ENCODE results near the gene ADARB1.
"Not testable (repeated sequence)": the region's sequence is repeated elsewhere in the genome, so short reads cannot be mapped to it uniquely, and the experiment has no call there.

The ADARB1 gene, protein sequence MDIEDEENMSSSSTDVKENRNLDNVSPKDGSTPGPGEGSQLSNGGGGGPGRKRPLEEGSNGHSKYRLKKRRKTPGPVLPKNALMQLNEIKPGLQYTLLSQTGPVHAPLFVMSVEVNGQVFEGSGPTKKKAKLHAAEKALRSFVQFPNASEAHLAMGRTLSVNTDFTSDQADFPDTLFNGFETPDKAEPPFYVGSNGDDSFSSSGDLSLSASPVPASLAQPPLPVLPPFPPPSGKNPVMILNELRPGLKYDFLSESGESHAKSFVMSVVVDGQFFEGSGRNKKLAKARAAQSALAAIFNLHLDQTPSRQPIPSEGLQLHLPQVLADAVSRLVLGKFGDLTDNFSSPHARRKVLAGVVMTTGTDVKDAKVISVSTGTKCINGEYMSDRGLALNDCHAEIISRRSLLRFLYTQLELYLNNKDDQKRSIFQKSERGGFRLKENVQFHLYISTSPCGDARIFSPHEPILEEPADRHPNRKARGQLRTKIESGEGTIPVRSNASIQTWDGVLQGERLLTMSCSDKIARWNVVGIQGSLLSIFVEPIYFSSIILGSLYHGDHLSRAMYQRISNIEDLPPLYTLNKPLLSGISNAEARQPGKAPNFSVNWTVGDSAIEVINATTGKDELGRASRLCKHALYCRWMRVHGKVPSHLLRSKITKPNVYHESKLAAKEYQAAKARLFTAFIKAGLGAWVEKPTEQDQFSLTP

DNA sequence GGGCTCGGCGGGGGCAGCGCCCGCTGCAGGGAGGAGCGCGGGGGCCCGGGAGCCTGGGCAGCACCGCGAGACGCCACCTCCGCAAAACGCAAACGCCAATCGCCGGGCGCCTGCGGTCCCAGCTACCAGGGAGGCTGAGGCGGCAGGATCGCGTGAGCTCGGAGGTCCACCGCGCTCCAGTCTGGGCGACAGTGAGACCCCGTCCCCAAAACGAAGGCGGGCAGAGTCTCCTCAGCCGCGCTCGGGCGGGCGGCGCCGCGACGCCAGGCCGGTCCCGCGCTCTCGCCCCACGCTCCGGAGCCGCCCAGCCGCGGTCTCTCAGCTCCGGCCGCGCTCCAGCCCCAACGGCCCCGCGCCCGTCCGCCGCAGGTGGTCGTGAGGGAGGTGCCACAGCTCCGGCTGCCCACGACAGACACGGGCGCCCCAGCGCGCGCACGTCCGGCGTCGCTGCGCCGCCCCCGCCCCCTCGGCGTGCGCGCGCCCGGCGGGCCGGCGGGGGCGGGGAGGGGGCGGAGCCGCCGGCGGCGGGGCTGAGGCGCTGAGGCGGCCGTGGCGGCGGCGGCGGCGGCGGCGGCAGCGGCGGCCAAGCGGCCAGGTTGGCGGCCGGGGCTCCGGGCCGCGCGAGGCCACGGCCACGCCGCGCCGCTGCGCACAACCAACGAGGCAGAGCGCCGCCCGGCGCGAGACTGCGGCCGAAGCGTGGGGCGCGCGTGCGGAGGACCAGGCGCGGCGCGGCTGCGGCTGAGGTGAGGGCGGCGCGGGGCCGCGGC, at the start of gene ADARB1:
Gene ADARB1, plus strand, starts transcription at position 533 of the 770 bp plus-strand sequence. CDS start 97,077 bp downstream, outside the sequence.
- DNase-seq (ENCODE audit: low read depth): peak; percentile 64

DNA sequence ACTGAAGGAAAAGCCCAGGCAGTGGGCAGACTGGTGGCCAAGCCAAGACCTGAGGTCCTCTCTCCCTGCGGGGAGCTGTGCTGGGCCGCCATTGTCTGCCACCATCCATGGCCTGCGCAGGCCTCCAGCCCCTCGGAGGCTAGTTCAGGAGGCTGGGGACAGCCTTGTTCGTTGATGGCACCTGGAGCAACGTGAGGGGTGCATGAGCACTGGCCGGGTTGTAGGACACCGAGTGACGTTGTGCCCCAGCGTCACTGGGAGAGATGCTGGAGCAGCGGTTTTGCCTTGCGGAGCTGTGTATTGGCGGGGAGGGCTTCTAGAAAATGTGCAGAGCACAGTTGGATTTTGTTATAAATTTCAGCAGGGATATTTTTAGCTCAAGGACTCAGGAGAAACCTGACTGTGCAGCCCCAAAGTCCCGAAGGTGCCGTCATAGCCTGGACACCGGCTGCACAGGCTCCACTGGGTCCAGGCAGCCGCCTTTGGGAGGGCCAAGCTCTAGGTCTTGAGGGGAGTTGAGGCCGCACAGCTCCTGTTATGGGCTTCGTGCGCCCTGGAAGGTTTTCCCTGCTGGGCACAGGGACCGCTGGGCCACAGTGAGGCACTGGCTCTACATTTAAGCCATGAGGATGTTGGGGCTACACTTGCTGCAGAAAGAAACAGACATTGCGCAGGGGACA, 48.2 kb upstream of the ADARB1 start:
- DNase-seq (ENCODE audit: low read depth): no peak

DNA sequence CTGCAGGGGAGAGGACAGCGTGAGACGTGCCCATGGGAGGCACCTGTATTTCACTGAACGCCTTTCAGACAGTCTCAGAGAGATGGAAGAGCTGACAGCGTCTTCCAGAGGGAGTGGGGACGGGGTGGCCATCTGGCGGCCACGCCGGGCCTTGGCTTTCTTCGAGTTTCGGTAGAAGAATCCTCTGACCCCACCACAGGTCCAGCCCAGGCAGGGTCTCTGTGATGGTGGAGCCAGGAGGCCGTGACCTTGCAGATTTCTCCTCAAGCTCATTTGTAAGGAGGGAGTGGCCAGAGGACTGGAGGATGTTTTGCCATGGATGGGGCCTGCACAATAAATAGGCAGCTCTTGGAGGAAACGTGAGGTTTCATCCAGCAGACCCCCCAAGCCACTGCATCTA, 47.6 kb upstream of the ADARB1 start:
- no peak for DNase-seq (ENCODE audit: low read depth)

DNA sequence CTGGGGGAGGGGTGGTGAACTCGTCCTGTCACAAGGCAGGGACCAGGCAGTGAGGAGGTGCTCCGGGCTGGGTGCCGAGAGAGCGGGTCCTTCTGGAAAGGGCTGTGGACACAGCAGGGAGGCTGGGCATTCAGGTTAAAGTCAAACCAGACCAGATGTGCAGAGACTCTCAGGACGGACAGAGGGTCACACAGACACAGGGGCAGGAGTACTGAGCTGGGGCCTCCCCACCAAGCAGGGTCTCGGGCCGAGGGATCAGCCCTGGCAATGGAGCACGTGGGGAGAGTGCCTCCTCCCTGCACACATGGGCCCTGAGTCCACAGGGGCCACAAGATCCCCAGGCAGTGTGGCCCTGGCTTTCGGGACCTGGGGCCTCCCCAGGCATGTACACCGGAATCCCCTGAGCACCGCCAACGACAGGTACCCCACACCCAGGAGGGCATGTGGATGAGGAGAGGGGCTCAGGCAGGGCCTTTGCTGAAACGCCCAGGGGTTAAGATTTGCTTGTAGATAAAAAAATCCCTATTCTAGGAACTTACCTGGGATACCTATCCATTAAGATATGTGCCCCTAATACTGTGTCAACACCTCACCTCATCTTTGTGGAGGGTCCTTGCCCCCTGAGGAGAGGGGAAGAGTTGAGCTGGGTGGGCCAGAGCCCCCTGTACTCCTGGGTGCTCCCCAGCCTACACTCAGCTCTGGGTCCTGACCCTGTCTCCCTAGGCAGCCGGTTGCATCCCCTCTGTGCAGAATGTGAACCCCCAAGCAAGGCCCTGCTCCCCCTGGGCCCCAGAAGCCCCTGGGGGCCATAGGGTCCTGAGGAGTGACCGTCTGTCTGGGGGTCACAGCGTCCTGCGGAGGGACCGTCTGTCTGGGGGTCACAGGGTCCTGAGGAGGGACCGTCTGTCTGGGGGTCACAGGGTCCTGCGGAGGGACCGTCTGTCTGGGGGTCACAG, 46.9 kb upstream of the ADARB1 start:
- DNase-seq (ENCODE audit: low read depth): no peak

DNA sequence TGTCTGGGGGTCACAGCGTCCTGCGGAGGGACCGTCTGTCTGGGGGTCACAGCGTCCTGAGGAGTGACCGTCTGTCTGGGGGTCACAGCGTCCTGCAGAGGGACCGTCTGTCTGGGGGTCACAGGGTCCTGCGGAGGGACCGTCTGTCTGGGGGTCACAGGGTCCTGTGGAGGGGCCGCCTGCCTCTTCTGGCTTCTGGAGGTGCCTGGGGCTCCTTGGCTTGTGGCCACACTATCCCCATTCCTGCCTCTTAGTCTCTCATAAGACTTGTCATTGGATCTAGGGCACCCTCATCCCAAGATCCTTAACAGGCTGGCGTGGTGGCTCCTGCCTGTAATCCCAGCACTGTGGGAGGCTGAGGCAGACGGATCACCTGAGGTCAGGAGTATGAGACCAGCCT, 45.7 kb upstream of the ADARB1 start:
- DNase-seq (ENCODE audit: low read depth): not testable (repeated sequence)

DNA sequence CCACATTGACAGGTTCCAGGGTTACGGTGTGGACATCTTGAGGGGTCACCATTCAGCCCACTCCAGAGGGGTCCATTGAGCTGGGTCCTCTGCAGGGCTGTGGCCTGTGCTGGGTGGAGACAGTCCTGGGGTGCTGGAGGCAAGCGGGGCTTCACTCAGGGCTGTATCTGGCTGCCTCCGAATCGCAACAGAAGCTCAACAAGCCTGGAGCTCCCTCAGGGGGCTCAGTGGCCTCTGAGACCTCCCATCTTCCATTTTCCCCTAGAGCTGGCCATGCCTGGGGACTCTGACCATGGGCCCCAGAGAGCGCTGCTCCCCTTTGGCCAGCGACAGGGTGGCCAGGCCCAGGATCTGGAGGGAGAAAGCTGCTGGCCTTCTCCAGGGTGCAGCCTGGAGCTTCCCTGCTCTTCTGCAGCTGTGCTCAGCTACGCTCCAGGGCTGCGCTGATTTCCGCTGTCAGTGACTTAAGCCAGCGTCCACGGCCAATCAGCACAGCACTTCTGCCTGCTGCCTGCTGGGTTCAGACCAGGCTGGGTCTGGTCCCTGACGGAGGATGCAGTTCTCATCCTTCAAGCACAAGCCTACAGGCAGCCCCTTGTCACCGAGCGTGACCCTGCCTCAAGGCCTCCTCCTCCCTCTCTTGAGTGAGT, 45.0 kb upstream of the ADARB1 start:
- DNase-seq (ENCODE audit: low read depth): no peak

DNA sequence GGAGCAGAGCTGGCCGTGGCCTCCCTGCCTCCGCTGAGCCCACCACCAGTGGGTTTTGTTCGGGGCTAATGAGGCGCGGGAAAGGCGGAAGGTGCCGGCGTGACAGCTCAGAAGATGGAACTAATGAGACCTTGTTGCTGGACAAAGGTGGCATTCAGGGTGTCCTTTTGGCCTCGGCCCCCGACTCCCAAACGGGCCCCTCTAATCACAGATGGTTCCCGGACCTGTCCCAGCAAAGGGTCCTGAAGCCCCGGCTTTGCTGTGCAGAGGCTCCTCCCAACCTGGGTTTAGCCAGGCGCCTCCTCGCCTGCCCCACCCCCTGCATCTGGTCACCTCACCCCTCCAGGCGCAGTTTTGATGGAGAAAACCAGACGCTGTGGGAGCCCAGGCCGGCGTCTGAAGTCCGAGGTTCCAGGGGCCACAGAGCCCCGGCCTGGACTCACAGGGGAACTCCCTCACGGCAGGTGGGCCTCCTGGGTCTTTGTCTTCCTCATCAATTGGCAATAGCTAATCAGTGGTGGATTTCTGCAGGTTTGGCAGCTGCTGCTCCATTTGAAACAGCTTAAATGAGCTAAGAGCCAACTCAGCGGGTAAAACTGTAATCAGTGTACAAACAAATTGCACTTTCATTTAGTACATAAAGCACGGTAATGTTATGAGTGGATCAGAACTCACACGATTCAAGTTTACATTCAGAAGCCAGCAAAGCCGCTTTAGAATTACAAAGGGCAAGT, 44.3 kb upstream of the ADARB1 start:
- DNase-seq (ENCODE audit: low read depth): no peak

DNA sequence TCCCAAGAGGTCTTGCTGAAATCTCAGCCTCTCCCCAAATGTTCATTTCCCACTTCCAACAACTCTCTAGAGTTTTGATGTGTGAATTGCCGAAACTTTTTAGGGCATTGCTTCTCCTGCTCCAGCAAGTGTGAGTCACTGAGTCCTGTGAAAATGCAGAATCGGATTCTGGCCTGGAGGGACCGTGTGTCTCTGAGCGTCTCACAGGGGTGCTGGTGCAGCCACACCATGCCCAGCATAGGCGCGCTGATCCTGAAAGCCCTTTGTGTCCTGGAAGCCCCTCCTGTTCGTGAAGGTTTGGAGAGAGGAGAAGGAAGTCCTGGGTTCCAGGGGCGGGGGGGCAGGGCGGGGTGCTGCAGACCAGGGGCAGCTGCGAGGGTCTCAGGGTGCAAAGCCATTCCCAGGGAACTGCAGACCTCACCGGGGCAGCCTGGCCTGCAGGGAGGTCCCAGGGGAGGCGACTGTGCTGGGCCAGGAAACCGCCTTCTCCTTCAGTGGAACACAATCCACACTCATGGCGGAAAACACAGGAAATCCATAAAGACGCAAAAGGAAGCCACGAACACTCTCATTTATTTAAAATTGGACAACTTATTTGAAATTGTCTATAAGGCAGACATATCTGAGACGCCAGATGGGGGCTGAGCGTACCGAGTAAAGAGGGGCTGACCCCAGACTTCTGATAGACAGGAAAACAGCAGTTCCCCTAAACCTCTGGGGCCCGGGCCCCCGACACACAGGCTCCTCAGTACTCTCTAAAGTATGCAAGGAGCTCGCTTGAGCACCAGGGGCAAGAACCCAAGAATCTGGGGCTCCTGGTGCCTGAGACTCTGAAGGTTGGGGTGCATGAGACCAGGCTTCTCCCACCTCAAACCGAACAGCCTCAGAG, 43.5 kb upstream of the ADARB1 start:
- no peak for DNase-seq (ENCODE audit: low read depth)

DNA sequence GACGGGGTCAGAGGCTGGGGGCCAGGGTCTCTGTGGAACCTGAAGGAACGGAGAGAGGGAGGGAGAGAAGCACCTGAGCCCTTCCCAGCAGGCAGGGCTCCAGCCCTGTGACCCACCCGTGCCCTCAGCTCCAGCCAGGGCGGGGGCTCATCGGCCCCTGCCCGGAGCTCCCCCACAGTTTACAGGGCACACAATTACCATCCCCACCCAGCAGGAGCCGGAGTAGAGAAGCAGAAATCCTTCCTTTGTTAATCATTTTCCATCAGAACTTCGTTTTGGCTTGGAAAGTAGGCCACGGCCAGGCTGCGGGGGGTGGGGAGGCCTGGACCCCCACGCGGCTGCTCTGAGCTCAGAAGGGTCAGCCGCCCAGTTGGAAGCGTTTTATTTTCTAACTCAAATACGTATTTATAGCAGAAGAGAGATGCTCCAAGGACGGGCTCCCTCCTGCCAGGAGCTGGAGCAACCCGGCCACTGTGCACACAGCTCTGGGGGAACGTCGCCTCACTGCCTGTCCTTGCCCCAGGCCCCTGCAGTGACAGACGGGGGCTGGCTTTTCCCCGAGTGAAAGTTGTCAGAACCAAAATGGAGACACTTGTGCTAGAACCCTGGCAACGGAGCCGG, 42.7 kb upstream of the ADARB1 start:
- no peak for DNase-seq (ENCODE audit: low read depth)

DNA sequence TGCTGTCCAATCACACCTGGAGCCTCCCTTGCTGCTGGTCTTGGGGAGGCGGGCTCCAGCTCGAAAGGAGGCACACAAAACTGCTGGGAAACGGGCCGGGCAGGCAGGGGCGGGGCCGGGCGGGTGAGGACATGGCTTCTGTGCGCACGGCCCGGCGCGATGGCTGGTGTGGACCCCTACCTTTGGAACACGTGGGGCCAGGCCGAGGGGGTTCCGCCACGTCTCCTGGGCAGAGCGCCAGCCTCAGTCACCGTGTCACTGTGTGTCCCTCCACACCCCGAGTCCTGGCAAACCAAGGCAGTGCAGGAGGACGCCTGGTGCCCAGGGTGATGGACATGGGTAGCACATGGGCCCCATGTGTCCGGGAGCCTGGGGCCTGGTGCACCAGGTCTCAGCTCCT, 42.0 kb upstream of the ADARB1 start:
- no peak for DNase-seq (ENCODE audit: low read depth)

DNA sequence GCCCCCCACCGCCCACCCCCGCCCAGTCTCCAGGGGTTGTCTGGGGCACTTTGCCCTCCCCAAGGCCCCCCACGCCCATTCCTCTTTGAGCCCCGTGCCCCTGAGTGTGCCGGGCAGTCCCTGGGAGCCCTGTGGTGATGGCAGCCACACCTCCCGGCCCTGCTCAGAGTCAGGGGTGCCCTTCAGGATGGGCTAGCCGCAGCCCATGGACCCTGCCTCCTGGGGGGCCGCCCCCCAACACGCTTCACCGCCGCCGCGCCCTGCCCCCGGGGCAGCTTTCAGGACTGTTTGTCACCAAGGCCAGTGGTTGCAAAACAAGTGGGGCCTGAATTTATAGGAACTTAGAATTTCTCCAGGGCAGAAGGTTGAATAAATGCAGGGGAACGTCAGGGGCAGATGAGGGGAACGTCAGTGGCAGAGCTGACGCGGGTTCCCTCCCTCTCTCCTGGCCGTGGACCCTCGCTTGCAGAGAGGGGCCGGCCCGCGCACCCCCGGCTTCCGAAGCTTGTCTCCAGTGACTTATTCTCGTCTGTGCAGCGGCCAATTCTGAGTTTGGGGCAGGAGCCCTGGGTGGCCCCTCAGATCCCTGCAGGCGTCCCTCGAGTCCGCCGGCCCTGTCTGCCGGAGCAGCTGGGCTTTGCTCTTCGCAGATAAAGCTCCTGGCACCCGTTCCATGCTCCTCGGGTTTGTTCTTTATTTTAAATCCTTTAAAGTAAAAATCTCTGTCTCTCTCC, 41.2 kb upstream of the ADARB1 start:
- DNase-seq (ENCODE audit: low read depth): no peak

DNA sequence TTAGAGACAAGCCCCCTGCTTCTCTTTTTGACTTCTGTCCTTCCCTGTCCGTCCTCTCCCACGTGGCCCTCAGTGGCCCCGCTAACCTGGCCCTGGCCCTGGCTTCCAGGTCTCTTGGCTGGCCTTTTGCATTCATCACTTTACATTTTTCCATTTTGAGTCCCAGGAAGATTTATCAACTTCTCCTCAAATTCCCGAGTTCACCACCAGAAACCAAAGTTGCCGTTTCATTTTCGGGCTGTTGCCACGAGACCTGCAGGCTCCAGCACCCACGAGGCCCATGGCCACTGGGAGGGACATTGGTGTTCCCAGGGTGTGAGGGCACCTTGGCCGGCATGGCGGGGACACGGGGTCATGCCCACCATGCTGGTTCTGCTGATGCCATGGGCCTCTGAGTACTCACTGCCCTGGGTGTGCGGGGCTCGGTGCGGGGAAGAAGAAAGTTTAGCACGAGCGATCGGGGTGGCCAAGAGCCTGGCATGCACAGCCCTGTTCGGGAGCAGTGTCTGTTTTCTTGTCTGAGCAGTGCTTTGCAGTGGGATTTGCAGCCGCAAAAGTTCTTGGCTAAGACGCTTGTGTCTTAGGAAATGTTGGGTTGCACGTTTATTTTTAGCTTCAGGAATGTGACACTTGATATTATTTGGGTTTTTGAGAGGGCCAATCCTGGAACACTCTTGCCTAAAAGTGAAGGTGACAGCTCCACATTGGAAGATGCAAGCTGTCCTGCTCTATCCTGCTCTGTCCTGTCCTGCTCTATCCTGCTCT, 40.4 kb upstream of the ADARB1 start:
- peak; percentile 78 for DNase-seq (ENCODE audit: low read depth)

DNA sequence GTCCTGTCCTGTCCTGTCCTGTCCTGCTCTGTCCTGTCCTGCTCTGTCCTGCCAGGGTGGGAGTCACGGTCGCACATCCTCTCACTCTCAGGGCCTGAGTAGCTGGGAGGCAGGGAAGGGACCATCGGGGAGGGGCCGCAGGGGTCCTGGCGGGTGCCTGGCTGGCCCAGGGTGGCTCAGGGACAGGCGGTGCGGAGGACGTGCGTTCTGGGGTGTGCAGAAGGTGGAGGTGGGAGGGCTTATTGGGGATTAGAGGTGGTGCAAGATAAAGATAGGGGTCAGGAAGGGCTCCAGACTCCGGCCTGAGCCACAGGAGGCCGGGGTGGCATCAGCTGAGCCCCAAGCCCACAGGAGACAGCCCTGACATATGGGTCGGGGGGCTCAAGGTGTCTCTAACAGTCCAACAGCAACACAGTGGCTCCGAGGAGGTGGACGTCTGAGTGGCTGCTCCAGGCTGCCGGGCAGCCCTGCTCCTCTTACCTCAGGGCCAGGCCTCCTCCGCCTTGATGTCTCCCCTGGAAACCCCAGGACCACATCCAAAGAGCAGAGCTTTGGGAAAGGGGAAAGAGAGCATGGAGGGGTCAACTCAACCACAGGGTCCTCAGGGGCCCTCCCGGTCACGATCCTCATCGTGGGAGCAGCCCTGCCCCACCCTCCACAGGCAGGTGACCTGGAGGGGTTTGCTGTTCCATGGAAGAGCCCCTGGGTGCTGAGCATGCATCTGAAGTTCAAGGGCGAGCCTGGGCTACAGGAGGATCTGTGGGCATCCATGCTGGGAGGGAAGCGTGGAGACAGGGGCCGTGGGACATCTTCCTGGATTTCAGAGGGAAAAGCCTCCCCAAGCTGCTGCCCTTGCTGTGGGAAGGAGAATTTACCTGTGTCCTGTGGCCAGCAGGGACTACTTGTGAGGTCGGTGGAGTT, 39.6 kb upstream of the ADARB1 start:
- no peak for DNase-seq (ENCODE audit: low read depth)

DNA sequence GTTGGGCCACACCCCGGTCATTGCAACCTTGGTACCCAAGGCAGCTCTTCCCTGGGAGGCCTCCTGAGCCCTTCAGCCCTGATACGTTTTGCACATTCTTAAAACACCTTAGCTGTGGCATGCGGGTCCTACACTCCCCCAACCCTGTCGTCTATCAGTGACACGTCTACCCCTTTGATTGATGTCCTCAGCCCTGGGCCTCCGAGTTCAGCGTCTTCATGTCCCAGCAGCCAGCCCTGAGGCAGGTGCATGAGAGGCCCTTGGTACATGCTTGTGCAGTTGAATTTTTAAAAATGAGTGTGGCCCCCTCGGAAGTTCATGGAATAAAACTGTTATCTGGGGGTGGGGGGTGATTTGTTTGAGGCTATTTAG, 38.9 kb upstream of the ADARB1 start:
- no peak for DNase-seq (ENCODE audit: low read depth)

DNA sequence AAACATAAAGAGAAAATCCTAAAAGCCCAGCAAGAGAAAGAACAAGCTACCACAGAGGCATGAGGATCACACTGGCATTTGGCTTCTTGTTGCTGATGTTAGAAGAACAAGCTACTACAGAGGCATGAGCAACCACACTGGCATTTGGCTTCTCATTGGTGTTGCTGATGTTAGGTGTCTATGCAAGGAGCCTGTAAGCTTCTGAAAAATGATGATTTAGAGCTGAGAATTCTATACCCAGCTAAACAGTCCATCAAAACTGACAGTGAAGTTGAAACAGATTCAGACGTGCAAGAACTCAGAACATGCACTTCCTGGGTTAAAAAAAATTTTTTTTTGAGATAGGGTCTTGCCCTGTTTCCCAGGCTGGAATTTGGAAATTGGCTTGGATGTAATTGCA, 37.8 kb upstream of the ADARB1 start:
- DNase-seq (ENCODE audit: low read depth): no peak

DNA sequence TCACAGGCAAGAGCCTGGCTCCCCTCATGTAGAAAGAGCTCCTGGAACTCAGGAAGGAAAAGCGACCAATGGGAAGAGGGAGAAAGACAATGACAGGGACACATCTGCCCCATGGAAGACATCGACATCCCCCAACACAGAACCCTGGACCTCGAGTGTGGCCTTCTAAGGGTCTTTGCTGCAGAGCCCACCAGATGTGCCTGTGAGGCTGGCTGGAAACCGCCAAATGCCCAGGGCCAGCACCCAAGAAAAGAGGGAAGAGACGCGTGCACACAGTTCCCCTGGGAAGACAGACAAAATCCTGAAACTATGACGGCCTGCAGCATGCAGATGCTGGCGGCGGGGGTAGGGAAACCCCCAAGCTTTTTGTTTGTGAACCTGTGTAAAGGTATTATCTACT, 36.4 kb upstream of the ADARB1 start:
- DNase-seq (ENCODE audit: low read depth): no peak

Data from iris pigment epithelial cell (primary cell).